ENCODE results near the gene EID2B. TPM values are rescaled to one million over a fixed set of nuclear protein-coding genes. Genes with fewer than 3 reads are reported as not detected.

EID2B gene
- total RNA-seq, 1 donor from 2014 or later, result 2.9 TPM

- no peak for DNase-seq (ENCODE audit: low read depth)
Measured at GRCh38 chr19:39499932-39500331, 32.7 kb downstream of the EID2B start.

- DNase-seq (ENCODE audit: low read depth), result no peak
Measured at GRCh38 chr19:39498798-39499642, 33.6 kb downstream of the EID2B start, which contains the start of gene DLL3. Gene DLL3 (plus strand): TSS chr19:39498947. CDS start chr19:39498975, 28 bp downstream.

GRCh38 chr19:39497996-39498797 is 34.5 kb downstream of the EID2B start:
- no peak for DNase-seq (ENCODE audit: low read depth)

GRCh38 chr19:39497701-39497995 is 35.0 kb downstream of the EID2B start:
- no peak for DNase-seq (ENCODE audit: low read depth)

- no peak for DNase-seq (ENCODE audit: low read depth)
Measured at GRCh38 chr19:39496063-39496462, 36.6 kb downstream of the EID2B start.

- no peak for DNase-seq (ENCODE audit: low read depth)
Measured at GRCh38 chr19:39494661-39495060, 38.0 kb downstream of the EID2B start.

GRCh38 chr19:39492788-39493187 is 39.9 kb downstream of the EID2B start:
- no peak for DNase-seq (ENCODE audit: low read depth)

GRCh38 chr19:39492225-39492624 is 40.4 kb downstream of the EID2B start:
- no peak for DNase-seq (ENCODE audit: low read depth)

GRCh38 chr19:39489756-39490155 is 42.9 kb downstream of the EID2B start:
- DNase-seq (ENCODE audit: low read depth), result no peak

- no peak for DNase-seq (ENCODE audit: low read depth)
Measured at GRCh38 chr19:39483141-39483540, 49.5 kb downstream of the EID2B start.

GRCh38 chr19:39481676-39482075 is 51.0 kb downstream of the EID2B start:
- DNase-seq (ENCODE audit: low read depth), result no peak

GRCh38 chr19:39481229-39481545 is 51.5 kb downstream of the EID2B start:
- DNase-seq (ENCODE audit: low read depth), result no peak

Other genes starting within 250 kb of the EID2B start
- gene IFNL1, start 236.4 kb downstream of the EID2B start, total RNA-seq, result not detected in 2 replicates
- 0.05 and 0.13 TPM in 2 replicates for gene LRFN1, start 212.0 kb downstream of the EID2B start, total RNA-seq
- gene GMFG, start 196.8 kb downstream of the EID2B start, total RNA-seq, result not detected in 2 replicates
- 110 and 138 TPM in 2 replicates for gene SAMD4B, start 190.4 kb downstream of the EID2B start, total RNA-seq
- gene PAF1, start 141.7 kb downstream of the EID2B start, total RNA-seq, result 37.0 and 39.1 TPM in 2 replicates
- gene MED29, start 141.5 kb downstream of the EID2B start, total RNA-seq, result 28.1 and 29.3 TPM in 2 replicates
- gene ZFP36, start 126.0 kb downstream of the EID2B start, total RNA-seq, result 6.8 and 7.3 TPM in 2 replicates
- 14.3 and 20.6 TPM in 2 replicates for gene PLEKHG2, start 120.2 kb downstream of the EID2B start, total RNA-seq
- 129 and 130 TPM in 2 replicates for gene RPS16, start 96.9 kb downstream of the EID2B start, total RNA-seq
- 107 and 124 TPM in 2 replicates for gene SUPT5H, start 87.3 kb downstream of the EID2B start, total RNA-seq
- 65.1 and 71.1 TPM in 2 replicates for gene TIMM50, start 52.0 kb downstream of the EID2B start, total RNA-seq
- 0.42 and 0.51 TPM in 2 replicates for gene DLL3, start 33.9 kb downstream of the EID2B start, total RNA-seq
- gene SELENOV, start 17.7 kb downstream of the EID2B start, total RNA-seq, result not detected in 2 replicates
- 12.9 and 16.4 TPM in 2 replicates for gene EID2, start 7.3 kb upstream of the EID2B start, total RNA-seq
- not detected in 2 replicates for gene LGALS13, start 69.7 kb upstream of the EID2B start, total RNA-seq
- not detected in 2 replicates for gene LGALS16, start 123.1 kb upstream of the EID2B start, total RNA-seq
- gene LGALS14, start 171.6 kb upstream of the EID2B start, total RNA-seq, result not detected in 2 replicates
- not detected in 2 replicates for gene CLC, start 205.2 kb upstream of the EID2B start, total RNA-seq
- not detected in 2 replicates for gene LEUTX, start 246.0 kb upstream of the EID2B start, total RNA-seq